ENCODE results near the gene PRDM16.

Gene PRDM16

DNA sequence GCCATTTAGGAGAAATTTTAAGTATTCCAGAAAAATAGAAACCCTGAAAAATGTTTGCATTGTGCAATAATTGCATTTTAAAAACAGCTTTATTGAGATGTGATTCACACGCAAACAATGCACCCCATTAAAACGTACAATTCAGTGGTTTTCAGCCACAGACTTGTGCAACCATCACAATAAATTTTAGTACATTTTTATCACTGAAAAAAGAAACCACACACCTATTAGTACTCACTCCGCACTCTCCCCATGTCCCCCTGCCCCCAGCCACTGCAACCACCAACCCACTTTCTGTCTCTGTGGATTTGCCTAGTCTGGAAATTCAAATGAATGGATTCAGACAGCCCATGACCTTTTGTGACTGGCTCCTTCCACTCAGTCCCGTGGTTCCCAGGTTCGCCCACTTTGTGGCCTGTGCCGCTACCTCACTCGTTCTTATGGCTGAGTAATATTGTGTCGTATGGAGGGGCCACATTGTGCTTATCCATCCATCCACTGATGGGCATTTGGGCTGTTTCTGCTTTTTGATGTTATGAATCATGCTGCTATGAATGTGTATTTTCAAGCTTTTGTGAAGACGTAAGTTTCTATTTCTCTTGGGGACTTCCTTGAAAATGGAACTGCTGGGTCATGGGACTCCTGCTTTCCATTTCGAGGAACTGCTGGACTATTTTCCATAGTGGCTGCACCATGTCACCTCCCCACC lies 237.7 kb downstream of the PRDM16 start:
- DNase-seq (ENCODE audit: low read depth) = no peak

DNA sequence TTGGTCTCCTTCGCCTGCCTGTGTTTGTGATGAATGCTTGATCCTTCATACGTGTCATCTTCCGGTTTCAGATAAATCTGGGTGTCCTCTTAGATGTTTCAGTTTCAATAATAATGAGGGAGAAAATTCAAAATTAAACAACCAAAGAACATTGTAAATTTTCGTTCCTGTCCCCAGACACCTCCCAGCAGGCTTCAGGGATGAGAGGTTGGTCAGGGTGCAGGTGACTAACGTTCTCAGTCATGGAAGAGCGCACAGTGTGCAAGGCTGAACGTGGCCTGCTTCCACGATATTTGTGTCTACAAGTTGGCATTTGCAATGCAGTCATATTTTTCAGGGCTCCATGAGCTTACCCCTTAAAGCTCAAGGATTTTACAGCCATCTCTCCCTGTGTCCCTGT lies 238.4 kb downstream of the PRDM16 start:
- DNase-seq (ENCODE audit: low read depth) = no peak

- no peak for DNase-seq (ENCODE audit: low read depth)
Observed at GRCh38 chr1:3308053-3308452, 239.1 kb downstream of the PRDM16 start.

DNA sequence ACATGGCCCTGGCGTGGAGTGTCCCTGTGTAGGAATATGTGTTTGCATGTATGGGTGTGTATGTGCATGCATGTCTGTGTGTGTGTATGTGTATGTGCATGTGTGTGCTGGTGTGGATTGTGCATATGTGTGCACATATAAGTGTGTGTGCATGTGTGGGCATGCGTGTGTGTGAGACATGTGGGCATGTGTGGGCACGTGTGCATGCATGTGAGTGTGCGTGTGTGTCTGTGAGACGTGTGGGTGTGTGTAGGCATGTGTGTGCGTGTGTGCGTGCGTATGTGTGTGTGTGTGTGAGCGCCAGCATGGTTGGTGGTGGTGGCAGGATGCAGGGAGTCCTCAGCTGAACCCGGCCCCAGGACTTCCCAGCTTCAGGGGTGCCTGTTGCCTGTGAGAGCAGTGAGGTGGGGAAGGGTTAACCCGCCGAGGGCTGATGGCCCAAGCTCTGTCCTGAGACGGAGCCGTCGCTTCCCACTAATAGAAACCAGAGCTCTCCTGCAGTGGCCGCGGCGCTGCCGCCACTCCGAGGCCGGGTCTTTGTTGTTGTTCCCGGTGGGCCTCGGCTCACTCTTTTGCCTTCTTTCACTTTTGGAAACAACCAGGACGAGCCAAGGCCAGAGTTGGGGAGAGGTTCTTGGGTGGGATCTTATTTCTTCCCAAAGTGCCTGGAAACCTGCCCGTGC lies 241.9 kb downstream of the PRDM16 start:
- no peak for DNase-seq (ENCODE audit: low read depth)

DNA sequence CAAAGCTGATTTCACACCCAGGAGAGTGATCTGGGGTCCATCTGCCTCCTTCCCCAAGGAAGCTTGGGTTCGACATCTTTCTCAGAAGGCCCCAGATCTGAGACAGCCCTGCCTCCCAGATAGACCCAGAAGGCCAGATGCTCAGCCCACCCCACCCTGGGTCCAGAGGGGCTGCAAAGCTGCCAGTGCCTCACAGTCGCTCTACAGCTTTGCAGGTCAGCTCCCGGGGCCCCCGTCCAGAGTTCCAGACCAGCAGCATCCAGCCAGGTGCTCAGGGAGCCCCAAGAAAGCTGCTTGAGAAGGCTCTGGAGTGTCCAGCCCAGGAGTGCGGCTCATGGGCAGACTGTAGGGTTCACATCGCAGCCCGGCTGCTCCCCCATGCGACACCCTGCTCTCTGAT lies 242.7 kb downstream of the PRDM16 start:
- DNase-seq (ENCODE audit: low read depth) = no peak

- no peak for DNase-seq (ENCODE audit: low read depth)
Observed at GRCh38 chr1:3312310-3312897, 243.4 kb downstream of the PRDM16 start.

- DNase-seq (ENCODE audit: low read depth) = peak; percentile 27
Observed at GRCh38 chr1:3312898-3313575, 244.0 kb downstream of the PRDM16 start.

DNA sequence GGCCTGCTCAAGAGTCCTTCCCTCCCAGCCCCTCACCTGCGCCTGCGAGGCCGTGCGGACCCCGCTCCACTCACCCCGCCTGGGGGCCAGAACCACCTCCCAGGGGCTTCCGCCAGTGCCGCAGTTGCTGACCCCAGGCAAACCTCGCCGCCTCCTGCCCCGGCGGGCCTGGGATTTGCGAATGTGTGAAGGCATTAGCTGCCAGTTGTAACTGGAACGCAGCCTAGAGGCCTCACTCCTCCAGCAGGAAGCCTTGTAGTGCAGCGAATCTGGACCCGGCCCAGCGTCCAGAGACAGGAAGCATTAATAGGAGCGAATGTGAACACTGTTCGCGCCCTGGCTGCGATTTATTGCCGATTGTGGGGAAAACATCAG lies 244.6 kb downstream of the PRDM16 start:
- no peak for DNase-seq (ENCODE audit: low read depth)

DNA sequence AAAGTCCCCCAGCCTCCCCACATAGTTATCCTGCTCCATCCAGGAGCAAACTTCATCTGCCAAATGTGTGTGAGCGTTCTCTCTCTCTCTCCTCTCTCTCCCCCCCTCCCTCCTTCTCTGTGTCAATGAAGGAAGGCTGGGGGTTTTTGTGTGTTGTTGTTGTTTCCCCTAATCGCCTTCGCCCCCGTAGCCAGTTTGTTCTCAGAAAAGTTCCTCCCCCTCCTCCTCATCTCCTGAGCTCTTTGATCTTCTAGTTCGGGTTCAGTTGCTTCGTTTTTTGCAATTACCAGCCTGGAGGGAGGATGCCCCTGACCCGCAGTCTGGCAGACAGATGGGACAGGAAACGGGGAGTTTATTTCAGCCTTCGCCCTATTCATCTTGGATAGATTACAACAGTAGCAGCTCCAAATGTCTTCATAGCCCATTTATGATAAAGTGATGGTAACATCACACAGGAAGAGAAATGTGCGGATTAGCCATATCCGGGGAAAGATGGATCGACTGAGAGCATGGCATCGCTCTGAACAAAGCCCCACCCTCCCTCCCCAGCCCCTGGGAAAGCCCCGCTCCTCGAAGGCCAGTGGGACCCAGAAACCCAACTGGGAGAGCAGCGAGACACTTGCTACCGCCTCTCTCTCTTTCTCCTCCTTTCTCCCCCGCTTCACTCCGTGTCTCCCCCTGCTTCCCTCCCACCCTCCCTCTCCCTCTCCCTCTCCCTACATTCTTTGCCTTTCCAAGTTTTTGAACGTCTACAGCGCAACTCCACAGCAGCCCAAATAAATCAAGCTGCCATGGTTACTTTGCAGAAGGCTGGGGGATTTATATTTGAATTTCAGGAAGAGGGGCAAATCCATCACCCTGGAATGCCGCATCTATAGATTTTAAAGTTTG lies 245.7 kb downstream of the PRDM16 start:
- DNase-seq (ENCODE audit: low read depth) = no peak

DNA sequence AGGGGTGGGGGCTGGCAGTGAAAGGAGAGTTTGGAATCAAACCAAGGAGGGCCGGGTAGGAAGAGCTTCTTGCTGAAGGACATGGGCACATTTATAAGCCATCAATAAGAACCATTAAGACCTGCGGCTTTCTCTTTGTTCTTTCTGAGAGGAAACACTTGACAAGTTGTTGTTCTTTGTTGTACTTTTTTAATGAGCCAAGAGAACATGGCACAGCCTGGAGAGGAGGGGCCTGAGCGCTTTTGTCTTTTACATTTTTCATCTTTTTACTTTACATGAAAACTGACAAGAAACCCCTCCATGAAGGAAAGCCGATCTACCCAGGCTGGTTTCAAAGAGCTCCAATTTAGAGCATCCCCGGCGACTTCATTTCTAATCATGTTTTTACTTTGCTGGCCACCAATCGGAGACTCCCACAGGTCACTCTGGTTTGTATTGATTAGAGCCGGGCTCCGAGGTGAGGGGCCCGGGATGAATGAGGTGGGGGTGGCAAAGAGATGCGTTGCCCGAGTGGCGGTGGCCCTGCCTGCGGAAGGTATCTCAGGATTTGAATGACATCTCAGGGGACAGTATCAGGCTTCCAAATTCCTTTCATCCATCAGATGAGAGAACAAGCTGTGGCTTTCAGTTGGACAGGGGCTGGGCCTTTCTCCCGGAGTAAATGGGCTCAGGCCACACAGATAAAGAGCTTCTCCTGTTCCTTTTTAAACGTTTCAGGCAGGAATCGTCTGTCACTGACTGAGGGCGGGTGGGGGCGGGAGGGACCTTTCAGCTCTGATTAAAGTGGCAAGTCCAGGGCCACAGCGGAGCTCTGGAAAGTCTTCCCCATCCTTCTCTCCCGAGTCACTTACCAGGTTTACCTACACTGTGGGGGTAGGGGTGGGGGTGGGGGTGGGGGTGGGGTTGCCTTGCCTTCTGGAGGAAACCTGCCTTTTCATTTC lies 246.7 kb downstream of the PRDM16 start:
- no peak for DNase-seq (ENCODE audit: low read depth)

DNA sequence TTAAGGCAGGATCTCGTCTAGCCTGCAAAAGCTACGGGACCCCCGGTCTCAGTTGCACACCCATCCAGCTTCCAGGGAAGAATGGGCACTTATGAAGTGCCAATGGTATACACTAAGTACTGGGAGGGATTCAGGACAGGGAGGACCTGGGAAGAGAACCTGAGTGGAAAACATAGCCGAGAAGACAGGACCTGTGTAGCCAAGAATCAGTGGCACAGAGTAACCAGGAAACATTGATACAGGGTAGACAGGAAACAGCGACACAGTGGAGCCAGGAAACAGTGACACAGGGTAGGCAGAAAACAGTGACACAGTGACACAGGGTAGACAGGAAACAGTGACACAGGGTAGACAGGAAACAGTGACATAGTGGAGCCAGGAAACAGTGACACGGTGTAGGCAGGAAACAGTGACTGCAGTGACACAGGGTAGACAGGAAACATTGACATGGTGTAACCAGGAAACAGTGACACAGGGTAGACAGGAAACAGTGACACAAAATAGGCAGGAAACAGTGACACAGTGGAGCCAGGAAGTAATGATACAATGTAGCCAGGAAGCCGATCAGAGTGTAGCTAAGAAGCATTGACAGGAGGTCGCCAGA lies 247.4 kb downstream of the PRDM16 start:
- DNase-seq (ENCODE audit: low read depth) = no peak

DNA sequence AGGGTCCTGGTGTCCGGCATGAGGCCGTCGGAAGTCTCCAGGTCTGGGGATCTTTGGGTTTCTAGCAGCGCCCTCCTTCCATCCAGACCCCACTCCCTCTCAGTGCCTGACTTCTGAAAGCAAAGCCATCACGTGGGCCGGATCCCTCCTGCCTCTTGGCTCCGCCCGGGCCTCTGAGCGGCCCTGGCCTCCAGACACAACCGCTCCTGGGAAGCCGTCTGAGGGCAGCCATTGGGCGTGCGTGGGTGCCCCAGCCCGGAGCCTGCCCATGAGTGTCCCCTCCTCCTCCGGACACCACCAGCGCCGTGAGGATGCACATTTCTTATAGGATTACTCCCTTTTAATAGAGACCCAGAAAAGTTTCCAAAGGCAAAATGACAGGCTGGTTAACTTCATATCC lies 248.5 kb downstream of the PRDM16 start:
- no peak for DNase-seq (ENCODE audit: low read depth)

DNA sequence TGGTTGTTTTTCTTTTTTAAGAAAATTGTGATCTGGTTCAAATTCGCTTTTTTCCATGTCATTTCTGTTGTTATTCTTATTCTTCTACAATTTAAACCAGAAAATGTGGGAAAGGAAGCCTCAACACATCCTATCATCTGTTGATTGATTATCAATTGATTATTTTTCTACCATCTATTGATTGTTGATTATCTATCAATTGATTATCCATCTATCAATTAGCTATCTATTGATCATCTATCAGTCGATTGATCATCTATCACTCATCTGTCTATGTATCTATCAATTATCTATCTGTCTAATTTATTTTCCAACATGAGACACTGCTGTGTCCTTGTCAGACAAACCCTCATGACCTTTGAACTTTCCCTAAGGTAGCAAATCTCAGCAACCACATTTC lies 249.3 kb downstream of the PRDM16 start:
- DNase-seq (ENCODE audit: low read depth) = no peak

DNA sequence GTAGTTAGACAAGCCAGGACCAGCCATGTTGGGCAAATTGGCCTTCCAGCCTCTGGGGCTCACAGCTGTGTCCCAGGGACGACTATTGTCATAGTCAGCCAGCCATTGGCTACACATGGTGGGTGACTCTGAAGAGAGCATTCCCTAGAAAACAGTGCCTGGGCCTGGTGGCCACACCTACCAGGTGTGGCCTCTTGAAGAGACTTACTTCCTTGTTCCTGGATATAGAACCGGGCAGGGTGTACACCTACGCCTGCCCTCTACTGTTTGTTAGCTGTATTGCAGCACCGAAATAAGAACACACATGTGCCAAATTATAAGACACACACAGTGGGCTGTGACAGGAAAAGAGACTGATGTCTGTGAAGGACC lies 250.9 kb downstream of the PRDM16 start:
- no peak for DNase-seq (ENCODE audit: low read depth)

DNA sequence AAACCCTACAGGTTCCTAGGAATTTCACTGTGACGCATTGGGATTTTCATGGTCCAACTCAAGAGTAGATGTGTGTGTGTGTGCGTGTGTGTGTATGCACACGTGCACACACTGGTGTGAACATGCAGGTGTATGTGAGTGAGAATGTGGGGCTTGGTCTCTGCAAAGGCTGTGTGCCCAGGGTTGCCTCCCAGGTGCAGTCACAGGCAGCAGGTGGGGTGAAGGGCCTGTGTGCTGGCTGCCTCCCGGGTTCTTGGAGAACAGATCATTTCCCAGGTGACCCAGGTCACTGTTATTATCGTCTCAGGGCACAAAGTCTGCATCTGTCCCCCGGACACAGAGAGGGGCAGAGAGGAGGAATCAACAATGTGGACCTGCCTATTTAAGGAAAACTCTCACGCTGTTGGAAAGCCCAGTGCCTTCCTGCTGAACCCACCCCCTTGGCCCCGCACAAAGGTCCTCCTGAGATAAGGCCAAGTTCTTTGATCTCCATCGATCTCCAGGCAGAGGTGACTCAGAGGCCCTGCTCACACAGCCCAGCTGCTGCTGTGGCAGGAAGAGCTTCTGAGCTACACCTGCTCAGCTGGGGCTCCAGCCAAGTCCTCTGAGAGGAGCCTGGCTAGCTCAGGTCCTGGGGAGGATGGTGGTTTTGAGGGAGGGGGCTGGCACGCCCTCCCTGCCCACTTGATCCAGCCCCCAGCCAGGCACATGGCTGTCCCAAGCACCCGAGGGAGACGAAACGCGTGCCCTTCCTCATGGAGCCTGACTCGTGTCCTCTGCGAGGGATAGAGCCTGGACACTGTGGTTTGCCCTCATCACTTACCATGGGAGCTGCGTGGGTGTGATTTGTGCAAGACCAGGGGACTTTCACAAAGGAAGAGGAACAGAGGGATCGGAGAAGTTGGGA lies 251.5 kb downstream of the PRDM16 start:
- DNase-seq (ENCODE audit: low read depth) = no peak

GRCh38 chr1:3321559-3322449 lies 252.8 kb downstream of the PRDM16 start:
- DNase-seq (ENCODE audit: low read depth) = no peak

DNA sequence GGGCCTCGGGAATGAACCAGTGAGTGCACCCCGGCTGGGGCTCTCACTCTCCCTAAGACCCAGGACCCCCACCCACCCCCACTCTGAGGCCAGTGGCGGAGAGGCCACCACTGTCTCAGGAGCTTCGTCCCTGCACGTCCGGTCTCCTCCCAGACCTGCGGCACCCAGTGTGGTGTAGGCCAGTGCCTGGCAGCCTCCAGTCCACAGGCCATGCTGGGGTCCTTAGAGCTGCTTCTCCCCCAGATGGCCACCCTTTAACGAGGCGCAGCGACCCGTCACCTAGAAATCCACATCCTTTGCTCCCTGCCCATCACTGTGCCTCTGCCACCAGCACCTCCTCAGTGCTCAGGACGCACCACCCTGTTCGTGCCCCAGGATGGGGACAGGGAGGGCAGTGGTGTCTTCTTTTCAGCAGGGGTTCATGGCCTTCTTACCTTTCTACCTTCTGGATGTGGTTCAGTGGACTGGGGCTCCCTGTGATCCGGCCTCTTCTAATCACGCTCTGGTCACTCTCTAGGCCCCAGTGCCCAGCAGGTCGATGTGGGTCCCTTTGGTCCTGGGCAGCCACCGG lies 253.5 kb downstream of the PRDM16 start:
- no peak for DNase-seq (ENCODE audit: low read depth)
